K562 (cell line): ENCODE results near the gene S100A4. TPM values are rescaled to one million over a fixed set of nuclear protein-coding genes. Genes with fewer than 3 reads are reported as not detected.

ENCODE experiments used
- ATAC-seq: fragments of 200-7000 bp; cut with Tn5 transposase; 3 replicates; pipeline ENCODE4 v1.9.1; 2020; ENCODE audit warnings: moderate library complexity
- BruUV-seq: library from RNA; stranded (reverse); fragments of 400-500 nt; replicated peaks from 2 replicates; lab custom pipeline; 2021; lab: Mats Ljungman, UMichigan
- CTCF ChIA-PET: fragments of 300-600 bp; formaldehyde crosslinking; extraction: SDS; loops from one replicate; lab custom pipeline; 2021; ENCODE audit warnings: low intra/inter-chr PET ratio; lab: Yijun Ruan, JAX
- POLR2A ChIA-PET: fragments of 300-600, 350-650 bp; sonication (Branson Sonifier 250); formaldehyde crosslinking; extraction: SDS; loops from one replicate; lab custom pipeline; 2021; ENCODE audit warnings: antibody characterized with exemption, inconsistent platforms; lab: Yijun Ruan, JAX
- DNase-seq, 4 experiments: peaks; one replicate each; pipeline versions ENCODE4 v3.0.0 to v3.0.0-alpha.2; 2011 to 2018; ENCODE audit warnings: low spot score in 3 of 4, mixed read lengths in 3 of 4; ENCODE audit errors: extremely low read depth in 1 of 4
- FAIRE-seq: peaks from 2 replicates; lab custom pipeline; 2011; peaks lifted over from hg19 to GRCh38; lab: Jason Lieb, UNC
- H2AFZ ChIP-seq: 2 replicates; pipeline ENCODE4 v1.6.0; 2011; ENCODE audit warnings: low read depth, low read length, control low read depth, inconsistent platforms
- H3K27ac ChIP-seq: fragments of 200-600 bp; 3 replicates; pipeline ENCODE4 v1.8.0; 2011; ENCODE audit warnings: low read depth, mild to moderate bottlenecking, control low read depth, inconsistent platforms, low read length, moderate library complexity, mixed read lengths; ENCODE audit errors: extremely low read depth
- H3K27me3 ChIP-seq, 2 experiments: fragments of 300-600 bp in 1 of 2; 2 replicates in 1 of 2; 3 replicates in 1 of 2; pipeline versions ENCODE4 v1.6.0 to v1.8.0; 2011; ENCODE audit warnings: inconsistent platforms in 2 of 2, low read length in 2 of 2, mild to moderate bottlenecking in 1 of 2, mixed read lengths in 1 of 2, moderate library complexity in 1 of 2; ENCODE audit not compliant: control insufficient read depth in 2 of 2, insufficient read depth in 2 of 2
- H3K36me3 ChIP-seq: fragments of 300-600 bp; 3 replicates; pipeline ENCODE4 v1.8.0; 2011; ENCODE audit warnings: mild to moderate bottlenecking, low read length, inconsistent platforms; ENCODE audit not compliant: control insufficient read depth, insufficient read depth
- H3K4me1 ChIP-seq, 2 experiments: fragments of 200-600 bp in 1 of 2; replicated peaks in 1 of 2; 2 replicates in 1 of 2; 3 replicates in 1 of 2; pipeline versions ENCODE4 v1.5.1 to v1.8.0; 2011; ENCODE audit warnings: inconsistent platforms in 2 of 2, low read length in 2 of 2, mild to moderate bottlenecking in 1 of 2, mixed read lengths in 1 of 2, moderate library complexity in 1 of 2; ENCODE audit not compliant: control insufficient read depth in 2 of 2, insufficient read depth in 2 of 2
- H3K4me2 ChIP-seq: 2 replicates; pipeline ENCODE4 v1.6.1; 2011; ENCODE audit warnings: low read length, control low read depth, inconsistent platforms, mixed read lengths; ENCODE audit not compliant: insufficient read depth
- H3K4me3 ChIP-seq: fragments of 200-600 bp; sonication (generic), shearing (Covaris generic); 2 replicates; pipeline ENCODE4 v1.5.1; 2016; ENCODE audit warnings: control low read depth, inconsistent platforms
- H3K79me2 ChIP-seq: fragments of 200-600 bp; 3 replicates; pipeline ENCODE4 v1.8.0; 2011; ENCODE audit warnings: low read length, inconsistent platforms; ENCODE audit not compliant: control insufficient read depth, insufficient read depth
- H3K9ac ChIP-seq, 2 experiments: 2 replicates each; pipeline versions ENCODE4 v1.6.0 to v1.6.1; 2011; ENCODE audit warnings: low read depth in 2 of 2, low read length in 2 of 2, control low read depth in 1 of 2, inconsistent platforms in 1 of 2, mild to moderate bottlenecking in 1 of 2, mixed read lengths in 1 of 2; ENCODE audit not compliant: insufficient read depth in 1 of 2
- H3K9me1 ChIP-seq: one replicate; pipeline ENCODE4 v1.6.0; 2011; ENCODE audit warnings: inconsistent platforms, mild to moderate bottlenecking, low read length, moderate library complexity; ENCODE audit not compliant: control insufficient read depth, insufficient read depth
- H3K9me3 ChIP-seq: replicated peaks from 2 replicates; pipeline ENCODE4 v1.5.1; 2011; ENCODE audit warnings: low read depth, low read length, inconsistent platforms; ENCODE audit not compliant: control insufficient read depth, insufficient read depth
- H4K20me1 ChIP-seq: replicated peaks from 2 replicates; pipeline ENCODE4 v1.6.1; 2011; ENCODE audit warnings: low read length, inconsistent platforms, mixed read lengths; ENCODE audit not compliant: control insufficient read depth, insufficient read depth
- EGR1 ChIP-seq: fragments of 450-650 bp; conservative IDR thresholded peaks from 2 replicates; pipeline ENCODE4 v1.6.1; 2017; ENCODE audit warnings: mild to moderate bottlenecking
- ETS1 ChIP-seq: conservative IDR thresholded peaks from 2 replicates; pipeline ENCODE4 v1.6.1; 2011; ENCODE audit warnings: low read depth, mild to moderate bottlenecking, low read length; ENCODE audit not compliant: control insufficient read depth
- FOSL1 ChIP-seq: fragments of 200-800 bp; sonication (Bioruptor generic); conservative IDR thresholded peaks from 2 replicates; pipeline ENCODE4 v1.6.1; 2016; ENCODE audit warnings: missing genetic modification characterization, missing compliant biosample characterization
- SREBF2 ChIP-seq: sonication (generic); formaldehyde crosslinking; IDR thresholded peaks from 2 replicates; pipeline ENCODE4 v1.4.0; 2020; ENCODE audit warnings: mild to moderate bottlenecking, missing genetic modification reagents
- WGBS: fragments of 100-300 bp; shearing (Covaris generic); methylation state at CpG from one replicate; pipeline ENCODE4 v1.1.6; 2016; ENCODE audit warnings: low coverage, mixed read lengths; ENCODE audit not compliant: insufficient coverage; ENCODE audit errors: missing lambda C conversion rate; 5-methylcytosine and 5-hydroxymethylcytosine counted together
- in situ Hi-C: fragments of 300-500 bp; cut with MboI; formaldehyde crosslinking; loops from 4 replicates; pipeline ENCODE4 v1.15.0; 2018; ENCODE audit warnings: inconsistent platforms, mixed read lengths
- intact Hi-C: fragments of 100-400 bp; cut with micrococcal nuclease; formaldehyde crosslinking; loops from 2 replicates; pipeline ENCODE4 v1.14.2; 2022
- polyA plus RNA-seq, 8 experiments: library from polyadenylated mRNA; depleted of rRNA in 4 of 8; stranded (reverse) in 5 of 8; unstranded in 3 of 8; fragments of >200 nt; fragmentation: Nextera tagmentation in 2 of 8; fragmentation: Illumina TruSeq in 1 of 8; extraction: Ambion mirVana in 2 of 8; extraction: Trizol in 1 of 8; gene quantifications; 2 replicates each; pipeline versions ENCODE4 v1.2.1 to v1.2.3, GENCODE V29; 2011 to 2014; ENCODE audit warnings: inconsistent platforms in 1 of 8, missing spikeins in 1 of 8
- total RNA-seq, 7 experiments: library from RNA; depleted of rRNA in 6 of 7; stranded (reverse); fragments of >200 nt in 6 of 7; fragmentation: Illumina TruSeq in 2 of 7; extraction: Trizol in 2 of 7; gene quantifications; 2 replicates each; pipeline versions ENCODE4 v1.2.1 to v1.2.3, GENCODE V29; 2011 to 2021; ENCODE audit warnings: low replicate concordance in 1 of 7

Gene S100A4
- total and polyA plus RNA-seq, 9 of the 15 experiments (the other 6 are each of a cell fraction or from before 2014, with no cell fraction given), result 3.7 to 20.1 (median 11.2) TPM

DNA sequence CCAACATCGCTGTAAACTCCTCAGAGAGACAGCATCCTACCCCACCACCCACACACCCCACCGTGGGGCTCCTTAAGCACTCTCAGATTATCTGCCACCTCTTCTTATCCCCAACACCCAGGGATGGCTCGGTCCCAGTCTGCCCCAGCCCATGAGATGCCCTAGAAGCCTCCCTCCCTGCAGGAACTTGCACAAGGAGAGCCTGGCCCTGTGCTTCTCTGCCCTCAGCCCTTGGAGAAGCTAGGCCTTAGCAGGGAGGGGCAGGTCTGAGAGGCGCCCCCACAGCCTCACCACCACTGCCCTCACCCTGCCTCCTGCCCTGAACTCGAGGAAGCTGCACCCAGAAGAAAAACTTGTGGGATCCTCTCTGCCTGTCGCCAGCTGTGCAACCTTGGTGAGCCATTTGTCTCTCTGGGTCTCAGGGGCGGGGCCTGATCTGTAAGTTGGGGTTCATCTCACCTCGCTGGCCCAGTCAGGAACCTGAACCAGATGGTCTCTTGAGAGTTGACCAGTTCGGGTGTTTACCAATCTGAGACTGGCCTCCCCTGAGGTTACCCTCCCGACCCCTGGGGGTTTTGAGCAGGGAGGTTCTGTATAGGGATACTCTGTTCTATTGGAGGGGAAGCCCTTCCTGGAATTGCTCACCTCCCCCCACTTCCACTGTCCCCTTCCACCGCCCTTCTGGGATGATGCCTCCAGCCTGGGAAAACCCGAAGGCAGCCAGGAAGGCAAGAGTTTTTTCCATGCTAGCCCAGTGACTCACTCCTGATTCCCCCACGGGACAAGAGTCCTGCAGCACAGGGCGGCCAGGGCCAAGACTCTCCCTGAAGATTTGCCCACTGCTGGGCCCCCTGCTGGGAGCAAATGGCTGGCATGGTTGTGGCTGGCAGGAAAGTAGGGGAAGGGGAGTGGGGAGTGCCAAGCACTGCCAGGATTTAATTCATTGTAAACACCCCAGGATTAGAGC lies 3.4 kb upstream of the S100A4 start, which contains the start of gene S100A3:
TSS of gene S100A3 (minus strand) at position 537 of the 967 bp plus-strand sequence. CDS start 773 bp downstream, outside the sequence.
- intact Hi-C loops, result no loop called here
- H3K79me2 ChIP-seq, result no peaks in the 10 kb centered on the region
- POLR2A ChIA-PET, result interaction anchor here (1.0 kb wide), 1 partner anchor 37 kb away, joined by 3 read pairs; no protein-coding TSS in a partner anchor
- no peak within 1 kb of the TSS for H3K4me3 ChIP-seq
- H3K9me3 ChIP-seq, result no peaks in the 10 kb centered on the region
- no peak for FAIRE-seq
- no peaks in the 10 kb centered on the region for H3K27me3 ChIP-seq
- no peak within 1 kb of the TSS for H3K4me2 ChIP-seq
- peak within 1 kb of the TSS in 1 of 2 experiments; percentile 82; a peak in 2 of 4 replicates for H3K9ac ChIP-seq
- in situ Hi-C loops, result no loop called here
- TF ChIP-seq ETS1 (no peak), EGR1 (peak; percentile 31; the same call in 1 of the 2 replicates), FOSL1 (peak; percentile 39; the same call in 1 of the 2 replicates), SREBF2 (CRISPR knock-in tag) (no peak)
- H3K36me3 ChIP-seq, result no peaks in the 10 kb centered on the region
- no peak within 1 kb of the TSS for H3K27ac ChIP-seq
- CTCF ChIA-PET, result no interaction called here
- no peak for ATAC-seq
- H2AFZ ChIP-seq, result peak within 1 kb of the TSS; percentile 65
- H3K4me1 ChIP-seq, result peaks cover 55 to 63% of the 10 kb centered on the region in 2 experiments
- H4K20me1 ChIP-seq, result no peaks in the 10 kb centered on the region
- no peaks in the 10 kb centered on the region for H3K9me1 ChIP-seq
- no peak for DNase-seq
- WGBS, result 45% methylated on average over 13 of the region's 14 CpGs
- no TSS peak for BruUV-seq
